NCI-H2107 treated with DMSO at 0.1 percent for 48 hours (cell line): ENCODE data around the gene SFXN5.

ENCODE experiments used
- DNase-seq: peaks from one replicate; lab custom pipeline; 2025; ENCODE audit not compliant: unreplicated experiment; lab: John Stamatoyannopoulos, UW

The SFXN5 gene

DNA sequence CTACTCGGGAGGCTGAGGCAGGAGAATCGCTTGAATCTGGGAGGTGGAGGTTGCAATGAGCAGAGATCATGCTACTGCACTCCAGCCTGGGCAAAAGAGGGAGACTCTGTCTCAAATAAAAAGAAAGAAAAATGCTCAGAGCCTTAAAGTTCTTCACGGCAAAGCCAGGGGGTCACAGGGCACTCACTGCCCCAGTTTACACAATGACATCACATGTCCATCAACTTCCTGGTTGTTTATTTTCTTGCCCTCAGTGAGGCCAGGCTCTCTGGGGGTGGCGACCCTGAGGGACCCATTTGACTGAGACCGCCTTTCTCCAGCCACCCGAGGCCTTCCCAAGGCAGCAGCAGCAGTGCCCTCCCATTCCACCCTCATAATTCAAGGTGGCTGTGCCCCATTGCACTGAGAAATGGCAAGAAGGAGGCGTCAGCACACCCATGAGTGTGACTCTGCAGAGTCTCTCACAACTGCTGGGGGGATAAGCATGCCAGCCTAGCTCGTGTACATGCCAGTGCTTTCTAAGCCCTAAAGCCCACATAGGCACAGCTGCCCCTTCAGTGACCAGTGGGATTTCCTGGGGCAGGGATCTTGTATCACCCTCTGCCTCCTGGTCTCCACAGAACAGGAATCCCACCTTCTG, 50.0 kb downstream of the SFXN5 start:
- DNase-seq = no peak

DNA sequence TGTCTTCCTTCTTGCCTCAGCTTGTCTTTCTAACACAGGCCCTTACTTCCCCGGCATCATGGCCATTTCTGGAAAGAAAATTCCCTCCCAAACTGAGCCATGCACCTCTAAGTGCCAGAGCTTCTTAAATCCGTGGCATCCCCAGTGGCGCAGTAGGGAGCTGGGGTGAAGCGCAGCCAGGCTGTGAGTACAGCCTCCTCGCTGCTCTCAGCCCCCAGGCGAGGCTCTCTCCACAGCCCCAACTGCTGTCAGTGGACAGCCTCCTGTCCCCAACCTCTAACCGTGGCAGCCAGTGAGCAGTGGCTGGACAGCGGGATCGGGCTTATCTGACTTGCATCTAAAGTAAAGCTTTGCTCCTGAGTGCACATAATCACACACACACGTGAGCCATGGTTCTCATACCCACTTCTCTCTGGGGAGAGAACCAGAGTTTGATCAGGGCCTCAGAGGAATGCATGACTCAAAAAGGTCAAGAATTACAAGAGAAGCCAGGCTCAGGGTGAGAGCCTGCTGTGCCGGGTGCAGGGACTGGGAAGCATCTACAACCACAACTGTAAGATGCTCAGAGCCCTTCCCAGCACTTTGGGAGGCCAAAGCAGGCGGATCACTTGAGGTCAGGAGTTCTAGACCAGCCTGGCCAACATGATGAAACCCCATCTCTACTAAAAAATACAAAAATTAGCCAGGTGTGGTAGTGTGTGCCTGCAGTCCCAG, 50.7 kb downstream of the SFXN5 start:
- DNase-seq = no peak

DNA sequence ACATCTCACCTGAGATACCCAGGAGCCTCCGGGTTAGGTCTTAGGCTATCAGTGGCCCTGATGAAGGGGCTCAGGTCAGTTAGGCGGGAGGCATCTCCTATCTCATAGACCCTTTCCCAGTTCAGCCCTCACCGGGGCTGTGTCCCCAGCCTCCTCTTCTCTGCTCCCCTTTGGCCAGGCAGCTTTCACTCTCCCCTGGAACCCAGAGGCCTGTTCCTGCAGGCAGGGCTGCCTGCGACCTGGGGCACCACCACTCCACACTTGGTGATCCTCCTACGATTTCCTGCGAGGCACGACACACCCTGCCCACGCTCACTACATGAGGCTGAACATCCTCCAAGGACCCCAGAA, 51.2 kb downstream of the SFXN5 start:
- DNase-seq = no peak

DNA sequence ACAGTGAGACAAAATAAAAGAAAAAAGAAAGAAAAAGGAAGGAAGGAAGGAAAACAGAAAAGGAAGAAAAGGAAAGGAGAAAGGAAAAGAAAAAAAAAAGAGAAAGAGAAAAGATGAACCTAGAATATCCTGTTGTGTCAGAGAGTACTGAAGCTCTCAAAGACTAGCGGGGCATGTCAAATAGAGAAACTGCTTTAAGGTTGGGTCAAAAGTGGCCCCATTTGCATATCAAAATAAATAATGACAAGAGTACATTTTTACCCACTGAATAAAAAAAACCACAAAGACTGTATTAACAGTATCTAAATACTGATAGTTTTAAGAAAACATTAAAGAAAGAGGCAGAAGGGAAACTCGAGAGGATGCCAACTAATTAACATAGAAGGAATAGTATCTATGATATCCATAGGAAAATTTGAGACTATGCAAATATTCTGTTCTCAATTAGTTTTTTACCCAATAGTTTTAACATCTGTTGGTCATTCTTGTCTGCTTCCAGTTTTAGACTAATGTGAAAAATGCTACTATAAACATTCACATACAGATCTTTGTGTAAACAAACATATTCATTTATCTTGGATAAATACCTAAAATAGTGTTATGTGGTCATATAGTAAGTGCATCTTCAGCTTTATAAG, 53.2 kb downstream of the SFXN5 start:
- DNase-seq = no peak

DNA sequence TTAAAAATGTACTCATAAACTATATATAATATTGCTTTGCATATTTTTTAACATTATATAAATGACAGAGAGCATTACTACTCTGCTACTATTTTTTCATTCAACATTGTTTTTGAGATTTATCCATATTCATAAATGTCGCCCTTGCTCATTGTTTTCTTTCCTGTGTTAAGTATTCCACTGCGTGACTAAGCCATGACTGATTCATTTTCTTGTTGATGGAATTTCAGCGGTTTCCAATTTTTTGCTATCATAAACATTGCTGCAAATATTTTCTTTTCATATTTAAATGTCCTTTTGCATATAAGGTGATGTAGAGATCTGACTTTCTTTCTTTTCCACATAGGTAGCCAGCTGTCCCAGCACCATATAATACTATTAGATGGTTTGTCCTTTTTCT, 57.6 kb downstream of the SFXN5 start:
- no peak for DNase-seq

DNA sequence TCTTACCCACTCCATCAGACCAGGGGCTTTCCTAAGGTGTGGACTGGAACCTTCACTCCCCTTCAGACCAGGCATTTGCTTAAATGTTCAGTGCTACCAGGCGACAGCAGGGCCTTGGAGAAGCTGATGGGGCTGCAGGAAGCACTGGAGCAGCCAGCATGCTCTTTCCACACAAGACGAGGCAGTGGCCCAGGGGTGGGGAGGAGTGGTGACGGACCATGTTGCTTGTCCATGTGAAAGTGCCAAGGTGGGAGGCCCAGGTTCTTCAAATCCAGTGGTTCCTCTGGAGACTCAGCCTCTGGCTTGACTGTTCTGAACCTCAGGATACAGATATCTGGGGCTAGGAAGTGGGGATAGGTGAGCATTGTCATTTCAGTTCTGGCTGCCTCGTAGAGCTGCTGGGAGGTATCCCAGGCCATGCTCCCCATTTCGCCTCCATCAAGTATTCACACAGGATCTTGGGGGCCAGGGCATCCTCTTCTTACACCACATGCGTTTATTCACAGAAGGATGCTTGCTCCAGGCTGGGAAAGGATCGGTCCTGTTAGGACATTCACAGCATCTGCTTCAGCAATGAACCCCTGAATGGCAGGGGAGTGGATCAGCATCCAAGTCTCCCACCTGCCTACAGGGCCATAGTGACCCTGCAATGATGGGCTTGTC, 62.2 kb downstream of the SFXN5 start:
- DNase-seq = no peak

DNA sequence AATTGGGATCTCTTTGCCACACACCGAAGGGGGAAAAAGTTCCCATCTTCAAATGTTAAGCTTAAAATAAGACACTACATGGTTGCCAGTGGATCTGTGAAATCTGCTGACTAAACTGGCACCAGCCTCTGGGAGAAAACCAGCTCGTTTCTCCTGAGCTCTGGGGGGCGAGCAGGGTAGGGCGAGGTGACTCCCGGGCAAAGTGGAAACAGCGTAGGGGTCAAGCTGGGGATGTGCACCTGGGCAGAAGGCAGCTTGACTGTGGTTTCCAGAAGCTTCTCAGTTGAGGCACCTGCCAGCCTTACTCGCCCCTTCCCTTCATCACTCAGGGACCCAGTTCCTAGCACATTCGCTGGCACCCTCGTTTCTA, 62.8 kb downstream of the SFXN5 start:
- DNase-seq = no peak

DNA sequence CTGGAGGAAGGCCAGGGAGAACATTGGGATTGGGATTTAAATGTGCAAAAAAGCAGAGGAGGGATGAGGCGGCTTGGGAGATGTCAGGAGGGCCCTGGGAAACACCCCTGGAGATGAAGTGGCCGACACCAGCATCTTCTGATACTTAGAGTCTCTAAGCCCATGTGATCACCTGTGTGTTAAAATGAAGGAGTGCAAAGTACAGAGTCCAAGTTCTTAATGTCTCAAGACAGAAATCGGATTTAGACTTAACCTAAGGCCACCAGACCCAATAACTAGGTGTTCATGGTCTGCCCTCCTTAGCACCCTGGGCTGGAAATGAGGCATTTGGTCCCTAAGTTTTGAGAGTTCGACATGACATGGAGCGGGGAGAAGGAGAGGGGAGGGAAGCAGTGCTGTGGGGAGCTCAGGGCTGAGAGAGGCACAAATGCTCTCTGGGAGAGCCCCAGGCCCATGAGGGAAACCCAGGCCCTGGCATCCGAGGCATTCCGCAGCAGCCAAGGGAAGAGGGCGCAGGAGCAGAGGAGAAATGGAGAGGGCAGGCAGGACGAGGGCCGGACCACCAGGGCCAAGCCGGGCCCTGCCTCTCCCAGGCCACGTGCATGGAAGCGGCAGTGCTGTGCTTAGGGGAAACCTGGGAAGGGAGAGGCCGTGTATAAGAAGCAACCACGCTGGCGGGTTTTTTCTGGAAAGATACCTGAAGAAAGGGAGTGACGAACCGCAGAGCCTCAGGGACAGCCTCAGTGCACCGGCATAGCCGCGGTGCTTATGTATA, 63.3 kb downstream of the SFXN5 start:
- no peak for DNase-seq

DNA sequence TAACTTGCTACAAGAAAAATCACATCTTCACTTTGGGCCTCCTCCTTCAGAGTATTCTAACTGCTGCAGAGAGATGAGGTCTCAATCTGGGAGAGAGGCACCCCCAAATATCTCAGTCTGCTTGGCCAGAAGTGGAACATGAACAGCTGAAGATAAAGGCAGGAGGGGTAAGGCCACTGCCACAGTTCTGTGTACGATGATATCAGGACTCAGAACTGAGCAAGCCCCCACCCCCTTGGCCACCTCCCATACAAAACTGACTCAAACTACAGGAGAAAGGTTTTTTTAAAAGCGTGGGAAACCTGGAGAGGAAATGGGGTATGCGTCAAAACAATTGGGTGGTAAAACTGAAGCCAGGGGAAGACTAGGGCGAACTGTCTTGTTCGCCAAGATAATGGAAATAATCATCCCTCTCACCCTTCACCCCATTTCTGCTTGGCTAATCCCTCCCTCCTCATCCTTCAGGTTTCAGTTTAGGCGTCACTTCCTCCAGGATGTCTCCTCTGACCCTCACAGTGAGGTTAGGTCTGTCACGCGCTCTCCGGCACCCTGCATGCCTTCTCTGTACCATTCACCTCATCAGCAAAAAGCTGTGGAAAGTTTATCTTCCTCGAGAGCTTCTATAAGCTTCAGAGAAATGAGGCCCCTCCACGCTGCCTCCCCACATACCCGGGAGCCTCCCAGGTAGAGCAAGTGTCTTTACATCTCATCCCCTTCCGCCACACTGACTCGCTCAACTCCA, 64.4 kb downstream of the SFXN5 start:
- DNase-seq = no peak

DNA sequence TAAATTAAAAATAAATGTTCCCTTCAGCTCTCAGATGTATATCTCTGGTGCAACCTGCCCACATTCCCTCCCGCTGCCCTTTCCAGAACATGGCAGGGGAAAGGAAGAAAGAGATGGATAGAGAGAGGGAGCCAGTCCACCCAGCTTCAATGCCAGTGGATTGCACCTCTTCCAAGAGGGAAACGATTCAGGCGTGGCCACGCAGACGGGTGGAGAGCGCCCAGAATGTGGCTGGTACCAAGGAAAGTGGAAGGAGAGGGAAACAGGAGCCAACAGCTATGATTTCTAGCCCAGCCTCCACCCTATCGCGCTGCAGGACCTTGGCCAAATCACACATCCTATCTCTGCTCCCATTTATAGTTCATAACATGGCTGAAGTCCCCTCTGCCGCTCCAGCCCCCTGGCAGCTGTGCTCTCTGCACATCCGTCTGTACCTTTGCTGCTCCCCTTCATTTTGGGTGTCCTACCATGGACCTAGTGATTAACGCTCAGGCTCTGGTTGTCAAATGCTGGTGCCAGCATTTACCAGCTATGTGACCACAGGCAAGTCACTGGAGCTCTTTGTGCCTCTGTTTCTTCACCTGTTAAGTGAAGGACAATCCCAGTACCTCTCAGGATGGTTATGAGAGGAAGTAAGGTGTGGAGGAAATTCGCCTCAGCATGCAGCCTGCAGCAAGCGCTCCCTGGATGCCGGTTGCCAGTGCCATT, 66.5 kb downstream of the SFXN5 start:
- DNase-seq = no peak

DNA sequence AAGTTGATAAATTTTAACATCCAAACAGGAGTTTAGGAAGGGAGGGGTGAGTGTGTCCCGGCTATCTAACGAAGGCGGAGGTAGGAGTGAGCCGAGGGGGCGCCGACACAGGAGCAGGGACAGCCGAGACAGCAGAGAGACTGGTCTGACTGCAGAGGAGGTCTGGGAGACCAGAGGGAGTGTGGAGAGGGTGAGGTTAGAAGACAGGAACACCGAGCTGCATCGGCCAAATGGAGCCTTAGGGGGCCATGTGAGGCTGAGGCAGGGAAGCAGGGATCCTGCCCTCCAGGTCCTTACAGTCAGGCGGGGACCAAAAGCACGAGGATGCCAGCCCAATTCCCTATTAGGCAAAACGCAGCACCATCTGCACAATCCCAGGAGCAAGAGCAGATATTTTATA, 67.0 kb downstream of the SFXN5 start:
- no peak for DNase-seq

DNA sequence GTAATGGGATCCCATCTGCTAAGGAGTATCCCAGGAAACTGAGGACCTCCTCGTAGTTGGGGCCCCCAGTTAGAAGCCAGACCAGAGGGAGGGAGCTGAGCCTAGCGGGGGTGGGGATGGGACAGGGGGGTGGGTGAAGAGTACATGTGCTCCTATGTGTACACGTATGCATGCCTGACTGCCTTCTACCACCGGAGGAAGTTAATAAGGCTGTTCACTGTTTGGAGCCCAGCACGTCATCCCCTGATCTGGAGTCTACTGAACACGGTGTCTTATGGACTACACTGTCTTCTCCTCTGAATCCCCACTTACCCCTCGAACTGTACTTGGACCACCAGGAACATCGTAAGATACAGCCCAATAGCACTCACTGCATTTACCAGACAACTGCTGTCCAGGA, 68.5 kb downstream of the SFXN5 start:
- DNase-seq = no peak

DNA sequence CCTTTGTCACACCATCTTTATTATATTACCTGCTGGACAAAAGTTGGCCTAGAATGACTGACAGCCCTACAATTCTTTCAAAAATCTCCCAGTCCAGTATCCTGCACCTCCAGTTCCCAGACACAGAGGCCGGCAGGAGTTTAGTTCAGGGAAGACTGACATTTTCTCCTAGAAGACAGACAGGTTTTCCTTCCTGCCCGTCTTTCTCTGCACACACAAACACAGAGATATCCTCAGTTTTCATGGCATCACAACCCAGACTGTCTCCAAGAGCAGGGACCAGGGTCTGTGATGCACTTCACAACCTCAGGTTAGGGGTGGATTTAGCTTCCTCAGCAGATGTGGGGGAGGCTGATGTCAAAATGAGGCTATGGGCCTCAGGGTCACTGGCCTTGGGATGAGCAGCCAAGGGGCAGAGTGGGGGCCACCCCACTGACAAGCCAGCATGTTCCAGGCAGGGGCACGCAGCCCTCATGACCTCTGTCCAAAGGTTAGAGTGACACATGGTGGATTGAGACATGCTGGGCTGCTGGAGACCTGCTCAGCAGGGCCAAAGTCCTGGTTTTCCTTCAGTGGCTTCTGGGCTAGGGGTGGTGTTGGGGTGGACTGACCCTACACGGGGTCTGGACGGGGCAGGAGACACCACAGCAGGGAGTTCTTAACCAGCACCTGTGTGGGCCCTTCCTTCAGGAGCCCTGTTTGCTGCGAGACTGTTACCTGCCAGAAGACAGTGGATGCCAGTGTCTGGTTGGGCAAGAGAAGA, 70.5 kb downstream of the SFXN5 start:
- no peak for DNase-seq

DNA sequence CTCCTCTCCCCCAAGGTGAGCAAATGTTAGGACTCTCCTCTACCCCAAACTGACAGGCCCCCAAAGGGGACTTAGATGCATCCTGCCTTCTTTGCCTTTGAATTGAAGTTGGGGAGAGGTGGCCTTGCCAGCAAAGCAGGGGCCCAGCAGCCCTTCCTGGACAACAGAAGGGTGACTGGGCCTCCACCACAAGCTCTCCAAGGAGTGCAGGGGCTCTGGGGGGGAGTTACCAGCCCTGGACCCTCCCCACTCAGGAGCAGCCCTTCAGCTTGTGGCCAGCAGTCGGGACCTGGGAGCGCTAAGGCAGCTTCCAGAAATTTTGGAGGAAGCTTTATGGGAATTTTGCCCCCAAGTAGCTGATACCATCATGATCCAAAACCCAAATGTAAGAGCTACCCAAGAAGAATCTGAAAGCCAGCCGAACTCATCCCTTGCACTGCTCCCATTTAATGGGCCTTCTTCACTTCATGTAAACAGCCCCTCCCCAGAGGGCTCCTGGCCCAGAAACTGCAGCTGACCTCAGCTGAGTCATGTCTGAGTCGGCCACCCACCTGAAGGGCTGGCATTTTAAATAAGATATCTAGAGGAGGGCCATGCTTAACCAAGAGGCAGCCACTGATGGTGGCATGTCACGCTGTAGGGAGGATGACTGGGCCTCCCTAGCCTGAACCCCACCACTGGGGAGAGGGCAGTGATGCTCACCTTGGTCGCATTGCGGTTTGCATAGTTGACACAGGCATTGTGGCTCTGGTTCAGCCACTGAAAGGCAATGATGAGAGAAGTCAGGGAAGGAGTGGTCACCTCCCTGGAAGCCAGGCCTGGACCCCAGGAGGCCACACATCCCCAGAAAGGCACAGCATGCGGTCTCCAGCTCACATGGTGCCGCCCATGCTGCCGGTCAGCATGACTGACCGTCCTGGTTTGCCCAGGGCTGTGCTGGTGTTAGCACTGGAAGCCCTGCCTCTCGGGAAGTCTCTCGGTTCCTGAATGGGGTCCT, 71.5 kb downstream of the SFXN5 start:
- DNase-seq = no peak

DNA sequence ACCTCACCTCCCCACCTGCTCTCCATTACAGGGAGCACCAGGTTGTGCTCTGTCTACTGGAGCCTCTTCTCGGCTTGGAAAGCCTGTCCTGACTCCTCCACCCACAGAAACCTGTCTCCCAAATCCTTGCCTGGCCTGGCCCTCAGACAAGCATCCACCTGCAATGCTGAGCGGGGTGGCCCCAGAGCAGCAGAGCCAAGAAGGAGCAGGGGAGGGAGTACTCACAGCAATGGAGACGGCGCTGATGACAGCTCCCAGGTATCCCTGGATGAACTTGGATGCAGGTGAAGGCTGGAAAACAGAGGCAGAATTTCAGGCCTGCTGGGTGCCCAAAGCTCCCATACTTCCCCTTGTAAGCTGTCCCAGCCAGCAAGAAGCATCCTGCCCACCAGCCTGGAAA, 72.8 kb downstream of the SFXN5 start:
- no peak for DNase-seq

DNA sequence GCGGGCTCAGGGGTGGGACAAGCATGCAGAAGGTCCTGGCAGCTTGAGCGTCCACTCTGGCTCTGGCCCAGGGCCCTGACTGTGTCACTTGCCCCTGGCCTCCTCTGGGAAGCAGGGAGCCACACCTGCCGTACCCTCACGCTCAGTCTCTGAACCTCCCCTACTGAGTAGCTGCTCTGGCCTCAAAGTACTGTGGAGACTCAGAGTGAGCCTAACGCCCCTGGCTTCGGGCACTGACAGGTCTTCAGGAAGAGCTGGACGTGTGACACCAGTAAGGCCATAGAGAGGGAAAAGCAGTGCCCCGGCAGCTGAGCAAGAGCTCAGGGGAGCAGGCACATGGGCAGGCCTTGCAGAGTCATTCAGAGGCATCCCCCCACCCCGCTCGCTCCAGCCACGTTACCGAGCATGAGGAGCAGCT, 73.3 kb downstream of the SFXN5 start:
- no peak for DNase-seq

DNA sequence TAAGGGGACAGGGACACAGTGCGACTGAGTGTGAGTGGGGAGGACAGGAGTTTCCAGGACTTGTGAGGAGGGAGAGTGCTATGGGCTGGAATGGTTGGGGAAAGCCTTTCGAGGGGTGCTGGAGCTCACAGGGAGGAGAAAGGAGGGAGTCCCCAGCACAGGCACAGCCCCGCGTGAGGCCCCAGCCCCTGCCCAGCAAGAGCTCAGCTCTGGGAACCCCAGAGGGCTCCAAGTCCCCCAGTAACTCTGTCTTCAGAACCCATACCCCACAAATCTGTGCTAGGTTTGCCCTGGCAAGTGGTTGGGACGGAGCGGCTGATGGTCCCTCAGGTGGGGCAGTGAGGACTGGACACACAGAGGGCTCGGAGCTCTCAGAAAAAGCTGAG, 75.4 kb downstream of the SFXN5 start:
- no peak for DNase-seq

DNA sequence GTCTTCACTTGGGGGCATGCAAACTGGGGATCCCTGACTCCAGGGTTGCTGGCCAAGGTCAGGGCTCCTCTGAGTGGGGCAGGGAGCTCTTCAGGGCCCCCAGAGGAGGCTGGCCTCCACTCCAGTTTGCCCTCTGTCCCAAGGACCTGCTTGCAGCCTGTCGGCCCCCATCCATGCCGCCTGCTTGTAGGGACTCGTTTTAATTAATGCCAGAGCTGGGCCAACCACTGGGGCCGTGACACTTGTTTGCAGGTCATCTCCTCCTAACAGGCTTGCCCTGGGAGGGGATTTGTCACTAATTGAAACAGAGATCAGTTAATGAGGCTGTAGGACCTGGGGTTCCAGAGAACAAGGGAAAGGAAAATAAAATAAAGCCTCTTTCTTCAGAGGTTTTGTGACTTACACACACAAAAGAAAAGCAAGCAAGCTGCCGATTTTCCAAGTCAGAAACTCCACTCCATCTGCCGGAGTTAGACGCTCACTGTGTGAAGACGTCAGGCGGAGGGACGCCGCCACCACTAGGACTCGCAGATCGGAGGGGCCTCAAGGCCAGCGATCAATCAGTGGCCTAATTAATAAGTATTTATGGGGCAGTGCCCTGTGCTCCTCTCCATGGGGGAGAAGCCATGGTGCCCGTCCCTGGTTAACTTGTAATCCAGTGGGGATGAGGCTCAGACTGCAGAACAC, 75.9 kb downstream of the SFXN5 start:
- no peak for DNase-seq
